NCI-H1417 (cell line): Measurements from ENCODE around the gene CBFA2T3.
A peak's percentile ranks its signal among the peaks of the same experiment; 100 is the strongest.
"Not testable (repeated sequence)": the region's sequence is repeated elsewhere in the genome, so short reads cannot be mapped to it uniquely, and the experiment has no call there.

Experiments
- DNase-seq, 3 experiments: peaks; one replicate each; lab custom pipeline; 2025; lab: John Stamatoyannopoulos, UW

Gene CBFA2T3

DNA sequence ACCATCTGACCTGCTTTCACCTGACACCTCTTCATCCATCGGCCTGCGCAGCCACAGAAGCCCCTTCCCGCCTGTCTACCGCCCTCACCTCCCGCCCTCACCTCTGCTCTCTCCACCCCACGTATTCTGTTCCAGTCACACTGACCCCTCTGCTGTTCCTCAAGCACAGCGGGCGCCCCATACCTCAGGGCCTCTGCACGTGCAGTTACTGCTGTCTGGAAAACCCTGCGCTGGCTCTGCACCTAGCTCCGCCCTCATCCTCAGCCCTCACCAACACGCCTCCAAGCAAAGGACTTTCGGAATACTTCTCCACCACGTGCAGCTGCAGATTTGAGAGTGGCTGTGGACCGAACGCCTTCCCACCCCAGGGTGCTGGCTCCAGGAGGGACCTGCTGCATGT lies 85.9 kb downstream of the CBFA2T3 start:
- no peak for DNase-seq

DNA sequence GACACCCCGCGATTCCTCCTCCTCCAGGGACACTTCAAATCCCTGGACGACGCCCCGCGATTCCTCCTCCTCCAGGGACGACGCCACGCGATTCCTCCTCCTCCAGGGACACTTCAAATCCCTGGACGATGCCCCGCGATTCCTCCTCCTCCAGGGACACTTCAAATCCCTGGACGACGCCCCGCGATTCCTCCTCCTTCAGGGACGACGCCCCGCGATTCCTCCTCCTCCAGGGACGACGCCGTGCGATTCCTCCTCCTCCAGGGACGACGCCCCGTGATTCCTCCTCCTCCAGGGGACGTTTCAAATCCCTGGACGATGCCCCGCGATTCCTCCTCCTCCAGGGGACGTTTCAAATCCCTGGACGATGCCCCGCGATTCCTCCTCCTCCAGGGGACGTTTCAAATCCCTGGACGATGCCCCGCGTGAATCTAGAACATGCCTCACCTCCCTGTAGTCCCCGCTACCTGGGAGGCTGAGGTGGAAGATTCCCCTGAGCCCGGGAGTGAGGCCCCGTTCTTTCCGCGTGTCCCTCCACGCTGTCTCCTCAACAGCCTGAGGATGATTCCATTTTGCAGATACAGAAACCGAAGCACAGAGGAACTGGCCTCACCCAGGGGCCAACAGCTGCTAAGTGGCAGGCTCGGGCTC lies 87.2 kb downstream of the CBFA2T3 start:
- DNase-seq, result not testable (repeated sequence)

DNA sequence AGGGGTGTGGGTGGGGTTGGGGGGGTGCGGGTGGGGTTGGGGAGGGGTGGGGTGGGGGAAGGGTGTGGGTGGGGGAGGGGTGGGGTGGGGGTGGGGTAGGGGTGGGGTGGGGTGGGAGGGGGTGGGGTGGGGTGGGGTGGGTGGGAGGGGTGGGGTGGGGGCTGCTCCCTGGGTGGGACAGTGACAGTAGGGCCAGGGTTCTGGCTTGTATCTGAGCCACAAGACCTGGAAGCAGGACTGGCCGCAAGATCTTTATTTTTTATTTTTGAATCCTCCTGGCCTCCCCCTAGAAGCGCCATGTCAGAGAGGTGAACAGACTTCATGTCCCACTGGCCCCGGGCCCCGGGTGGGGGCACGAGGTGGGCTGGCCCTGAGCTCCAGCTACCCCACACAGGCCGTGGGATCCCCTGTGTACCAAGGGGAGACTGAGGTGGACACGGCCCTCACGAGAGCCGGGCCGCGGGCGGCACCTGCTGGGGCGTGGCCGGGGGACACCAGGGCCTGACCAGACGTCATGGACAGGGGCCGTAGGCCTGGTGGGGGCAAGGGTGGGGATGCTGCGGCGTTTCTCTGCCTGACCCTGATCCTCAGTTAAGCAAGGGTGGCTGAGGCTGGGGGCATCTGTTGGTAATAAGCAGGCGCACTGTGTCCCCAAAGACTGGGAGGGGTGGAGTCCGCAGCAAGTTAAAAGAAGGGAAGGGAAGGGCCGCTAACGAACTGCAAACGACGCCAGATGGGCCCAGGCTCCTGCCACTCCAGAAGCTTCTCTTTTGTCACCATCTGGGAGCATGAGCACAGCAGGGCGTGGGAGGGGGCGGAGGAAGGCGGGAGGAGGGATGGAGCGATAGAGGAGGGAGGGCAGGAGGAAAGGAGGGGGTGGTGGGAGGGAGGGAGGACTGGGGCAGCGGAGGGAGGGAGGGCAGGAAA lies 88.3 kb downstream of the CBFA2T3 start:
- no peak for DNase-seq

DNA sequence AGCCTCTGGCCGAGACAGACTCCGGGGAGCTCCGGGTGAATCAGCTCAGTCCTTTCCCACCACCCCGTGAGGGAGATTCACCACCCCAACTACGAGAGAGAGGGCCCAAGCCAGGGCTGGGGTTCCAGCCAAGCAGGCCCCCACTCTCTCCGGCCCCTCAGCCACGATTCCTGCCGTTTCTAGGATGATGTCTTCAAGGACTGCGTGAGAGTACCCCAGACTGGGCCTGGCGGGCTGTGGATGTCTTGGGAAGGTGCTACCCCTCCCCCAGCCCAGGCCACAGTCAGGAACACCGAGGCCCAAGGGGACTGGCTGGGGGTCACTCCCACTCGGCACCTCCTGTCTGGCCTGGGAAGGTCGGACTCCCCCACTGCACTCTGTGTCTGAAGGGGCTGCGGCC lies 89.0 kb downstream of the CBFA2T3 start:
- DNase-seq, result no peak

DNA sequence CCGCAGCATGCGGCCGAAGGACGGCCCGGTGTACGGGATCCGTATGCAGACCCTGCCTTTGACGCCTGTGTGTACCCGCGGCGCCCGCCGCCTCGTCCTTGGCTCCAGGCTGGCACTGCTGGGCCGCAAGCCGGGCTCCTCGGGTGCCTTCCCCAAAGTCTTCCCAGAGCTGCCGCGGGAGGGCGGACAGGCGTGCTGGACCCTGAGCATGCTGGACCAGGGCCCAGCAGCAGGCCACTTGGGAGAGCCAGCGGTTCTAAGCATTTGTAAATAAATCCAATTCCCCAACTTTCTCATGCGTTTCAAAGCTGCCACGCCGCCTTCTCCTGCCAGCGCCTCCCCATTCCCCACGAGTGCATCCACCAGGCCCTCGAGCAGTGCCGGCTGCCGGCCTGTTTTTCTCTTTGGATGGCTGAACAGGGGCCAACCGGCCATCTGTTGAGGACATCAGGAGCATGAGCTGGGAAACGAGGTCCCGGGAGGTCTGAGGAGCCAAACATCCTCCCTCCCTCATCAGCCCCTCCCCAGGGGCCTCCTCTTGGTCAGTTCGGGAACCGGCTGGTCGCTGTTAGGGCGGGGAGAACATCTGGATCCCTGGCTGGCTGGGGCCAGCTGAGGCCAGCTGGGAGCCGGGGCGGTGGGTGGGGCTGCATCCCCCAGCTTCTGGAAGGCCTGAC lies 90.0 kb downstream of the CBFA2T3 start:
- DNase-seq, result no peak

DNA sequence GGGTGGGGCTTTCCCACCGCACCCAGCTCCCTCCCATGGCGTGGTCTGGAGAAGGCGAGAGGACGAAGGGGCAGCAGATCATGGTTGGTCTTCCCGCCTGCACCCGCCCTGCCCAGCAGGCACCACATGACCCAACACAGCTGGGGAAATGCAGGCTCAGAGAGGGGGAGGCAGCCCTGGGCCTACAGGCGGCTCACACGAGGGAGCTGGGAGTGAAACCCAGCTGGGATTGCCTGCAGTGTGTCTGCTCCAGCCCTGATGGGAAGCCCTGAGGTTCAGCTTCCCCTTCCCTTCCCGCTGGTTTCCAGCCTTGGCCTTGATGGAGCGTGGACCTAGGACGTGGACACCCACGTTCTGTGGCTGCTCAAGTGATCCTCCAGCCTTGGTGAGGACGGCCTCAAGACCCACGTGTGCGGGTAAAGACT lies 90.6 kb downstream of the CBFA2T3 start:
- no peak for DNase-seq

DNA sequence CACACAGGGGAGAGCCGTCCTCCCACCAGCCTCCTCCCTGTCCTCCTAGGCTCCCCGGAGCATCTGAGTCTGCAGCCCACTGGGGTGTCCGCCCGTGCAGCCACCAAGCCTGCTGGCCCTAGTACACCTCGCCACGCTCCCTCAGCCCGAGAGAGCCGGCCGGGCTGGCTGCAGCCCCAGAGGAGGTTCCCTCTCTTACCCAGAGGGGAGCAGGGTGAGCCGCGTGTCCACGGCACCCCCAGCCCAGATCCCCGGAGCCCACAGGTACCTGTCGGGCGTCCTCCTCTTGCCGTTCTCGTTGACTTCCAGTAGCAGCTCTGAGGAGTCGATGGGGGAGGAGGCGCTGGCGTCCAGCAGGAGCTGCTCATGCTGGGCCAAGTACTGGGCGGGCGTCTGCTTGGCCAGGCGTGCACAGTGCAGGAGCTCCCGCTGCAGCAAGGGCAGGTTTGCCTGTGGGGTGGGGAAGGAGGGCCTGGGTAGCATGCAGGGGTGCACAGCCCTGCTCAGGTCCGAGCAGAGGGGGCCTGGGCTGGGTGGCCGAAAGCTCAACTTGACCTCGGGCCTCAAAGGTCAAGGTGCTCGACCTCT lies 91.2 kb downstream of the CBFA2T3 start:
- no peak for DNase-seq

DNA sequence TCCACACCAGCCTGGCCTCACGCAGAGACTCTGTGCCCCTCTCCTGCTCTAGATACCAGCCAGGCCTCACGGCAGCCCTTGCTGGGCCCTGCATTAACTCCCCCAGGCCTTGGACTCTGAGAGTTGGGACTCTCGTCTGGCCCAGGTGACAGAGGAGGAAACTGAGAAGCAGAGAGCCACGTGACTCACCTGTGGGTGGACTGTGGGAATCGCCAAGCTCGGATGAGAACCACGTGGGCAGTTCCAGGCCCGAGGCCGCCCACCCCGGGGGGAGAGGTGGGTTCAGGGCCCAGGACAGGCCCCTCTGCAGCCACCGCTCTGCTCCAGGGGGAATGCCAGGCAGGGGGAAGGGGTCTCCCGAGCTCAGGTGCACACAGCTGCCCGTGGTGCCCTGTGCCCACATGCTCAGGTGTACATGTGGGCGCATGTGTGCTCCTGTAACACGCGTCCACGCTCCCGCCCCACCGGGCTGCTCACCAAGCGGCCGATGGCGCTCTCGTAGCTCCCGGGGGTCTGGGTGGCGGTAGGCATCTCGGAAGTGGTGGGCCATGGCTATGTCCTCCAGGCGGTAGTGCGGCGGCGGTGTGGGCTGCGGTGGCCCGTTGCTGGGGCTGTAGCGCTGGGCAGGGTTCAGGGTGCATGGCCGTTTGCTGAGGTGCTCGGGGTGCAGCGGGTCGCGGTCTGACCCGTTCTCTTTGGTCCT lies 92.3 kb downstream of the CBFA2T3 start:
- no peak for DNase-seq

DNA sequence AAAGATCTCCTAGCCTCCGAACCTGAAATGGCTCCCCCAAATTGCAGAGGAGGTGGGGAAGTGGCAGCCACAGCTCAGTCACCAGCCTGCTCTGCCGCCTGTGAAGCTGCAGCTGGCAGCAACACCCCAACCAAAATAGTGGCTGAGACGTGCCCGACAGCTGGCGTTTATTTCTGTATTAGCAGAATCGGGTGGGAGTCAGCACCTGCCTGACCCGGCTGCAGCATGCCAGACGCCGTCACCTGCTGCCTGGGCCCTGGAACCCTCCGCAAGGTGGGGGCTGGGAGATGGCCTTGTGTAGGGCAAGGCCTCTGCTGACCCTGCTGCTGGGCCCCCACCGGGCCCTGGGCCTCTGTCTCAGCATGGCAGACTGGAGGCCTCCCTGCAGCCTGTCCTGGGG lies 93.1 kb downstream of the CBFA2T3 start:
- DNase-seq, result peak in 1 of 3 experiments; percentile 31

DNA sequence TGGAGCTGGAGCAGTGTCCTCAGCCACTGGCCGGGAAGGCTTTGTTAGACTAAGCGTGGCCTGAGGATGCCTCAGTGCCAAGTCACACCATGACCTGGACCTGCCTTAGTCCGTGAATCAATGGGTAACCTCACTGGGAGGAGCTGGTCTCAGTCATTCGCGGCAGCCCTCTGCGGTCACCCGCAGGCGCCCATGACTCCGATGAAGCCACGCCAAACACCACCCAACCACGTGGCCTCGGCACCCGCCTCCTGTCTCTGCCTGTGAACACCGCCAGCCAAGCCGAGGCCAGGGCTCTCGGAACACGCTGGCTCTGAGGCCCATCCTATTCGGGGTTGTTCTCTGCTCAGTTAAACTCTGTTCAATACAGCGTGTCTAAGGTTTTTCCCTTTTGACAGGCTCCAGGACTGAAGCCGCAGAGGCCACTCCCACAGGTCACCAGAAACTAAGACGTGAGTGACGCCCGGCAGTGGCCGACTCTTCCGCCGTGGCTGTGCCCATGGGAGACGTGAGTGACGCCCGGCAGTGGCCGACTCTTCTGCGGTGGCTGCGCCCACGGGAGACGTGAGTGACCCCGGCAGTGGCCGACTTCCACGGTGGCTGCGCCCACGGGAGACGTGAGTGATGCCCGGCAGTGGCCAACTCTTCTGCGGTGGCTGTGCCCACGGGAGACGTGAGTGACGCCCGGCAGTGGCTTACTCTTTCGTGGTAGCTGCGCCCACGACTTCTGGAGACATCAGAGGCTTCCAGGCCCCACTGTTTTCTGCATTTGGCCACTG lies 93.7 kb downstream of the CBFA2T3 start:
- no peak for DNase-seq

DNA sequence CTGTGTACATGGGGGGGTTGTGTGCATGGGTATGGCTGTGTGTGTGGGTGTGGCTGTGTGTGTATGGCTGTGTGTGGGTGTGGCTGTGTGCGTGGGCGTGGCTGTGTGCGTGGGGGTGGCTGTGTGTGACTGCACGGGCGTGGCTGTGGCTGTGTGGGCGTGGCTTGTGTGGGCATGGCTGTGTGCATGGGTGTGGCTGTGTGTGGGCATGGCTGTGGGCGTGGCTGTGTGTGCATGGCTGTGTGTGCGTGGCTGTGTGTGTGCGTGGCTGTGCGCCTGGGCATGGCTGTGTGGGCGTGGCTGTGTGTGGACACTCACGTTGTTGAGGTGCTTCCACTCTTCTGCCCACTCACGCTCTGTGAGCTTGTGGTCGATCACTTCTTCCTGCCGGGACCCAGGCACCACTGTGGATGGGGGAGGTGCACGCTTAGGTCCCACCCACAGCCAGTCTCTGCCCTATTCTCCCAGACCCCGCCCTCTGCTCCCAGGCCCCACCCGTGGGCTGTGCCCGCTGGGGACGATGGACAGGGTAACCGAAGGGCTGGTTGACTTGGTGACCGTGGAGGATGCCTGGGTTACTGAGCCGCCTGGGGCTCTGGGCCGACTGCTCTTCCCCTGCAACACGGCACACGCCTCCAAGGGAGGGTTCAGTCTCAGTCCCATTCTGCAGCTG lies 94.5 kb downstream of the CBFA2T3 start:
- DNase-seq, result no peak

DNA sequence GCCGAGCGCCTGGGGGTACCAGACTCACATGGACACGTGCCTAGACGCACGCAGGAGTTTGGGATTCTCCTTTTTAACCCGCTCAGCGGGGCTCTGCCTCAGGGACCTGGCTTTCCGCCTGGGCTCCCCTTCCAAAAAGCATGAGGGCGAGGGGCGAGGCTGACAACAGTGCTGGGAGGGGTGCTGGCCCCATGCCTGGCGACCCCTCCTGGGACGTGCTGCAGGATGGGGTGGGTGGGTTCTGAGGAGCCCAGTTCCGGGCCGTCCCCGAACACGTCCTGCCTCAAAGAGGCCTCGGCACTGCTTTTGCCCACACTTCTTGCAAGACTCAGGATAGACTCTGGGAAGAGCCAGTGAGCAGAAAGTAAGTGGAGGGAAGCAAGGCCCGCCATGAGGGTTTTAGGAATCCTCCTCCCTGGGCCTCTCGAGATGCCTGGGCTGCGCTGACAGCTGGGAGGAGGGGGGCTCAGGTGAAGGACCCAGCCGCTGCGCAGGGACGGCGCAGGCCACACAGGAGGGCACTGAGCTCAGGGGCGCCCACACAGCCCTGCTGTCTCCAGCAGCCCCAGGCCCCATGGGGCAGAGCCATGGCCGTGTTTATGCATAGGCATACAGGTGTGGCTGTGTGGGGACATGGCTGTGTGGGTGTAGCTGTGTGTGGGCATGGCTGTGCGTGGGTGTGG lies 95.2 kb downstream of the CBFA2T3 start:
- no peak for DNase-seq

DNA sequence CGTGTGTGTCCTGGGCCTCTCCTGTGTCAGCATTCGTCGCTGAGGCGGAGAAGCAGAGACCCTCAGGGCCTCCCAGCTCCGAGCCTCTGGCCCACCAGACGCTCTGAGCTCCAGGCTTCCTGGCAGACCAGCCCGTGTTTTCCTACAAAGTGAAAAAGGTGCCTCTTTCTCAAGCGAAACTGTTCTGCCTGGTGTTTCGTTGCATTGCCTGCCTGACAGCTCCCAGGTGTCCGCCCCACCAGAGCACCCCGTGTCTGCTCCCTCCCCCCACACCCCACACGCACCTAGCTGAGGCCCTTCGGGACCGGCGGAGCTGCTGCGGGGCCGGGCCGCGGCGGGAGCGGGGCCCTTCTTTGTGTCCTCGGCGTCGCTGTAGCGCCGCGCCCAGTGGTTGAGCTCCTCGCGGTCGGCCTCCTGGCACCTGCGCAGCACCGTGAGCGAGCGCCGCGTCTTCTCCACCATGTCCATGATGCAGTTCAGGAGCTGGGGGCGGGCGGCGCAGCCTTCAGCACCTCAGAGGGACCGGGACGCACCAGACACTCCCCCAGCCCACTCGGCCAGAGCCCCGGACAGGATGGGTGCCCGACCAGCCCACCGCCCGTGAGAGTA lies 95.9 kb downstream of the CBFA2T3 start:
- no peak for DNase-seq

DNA sequence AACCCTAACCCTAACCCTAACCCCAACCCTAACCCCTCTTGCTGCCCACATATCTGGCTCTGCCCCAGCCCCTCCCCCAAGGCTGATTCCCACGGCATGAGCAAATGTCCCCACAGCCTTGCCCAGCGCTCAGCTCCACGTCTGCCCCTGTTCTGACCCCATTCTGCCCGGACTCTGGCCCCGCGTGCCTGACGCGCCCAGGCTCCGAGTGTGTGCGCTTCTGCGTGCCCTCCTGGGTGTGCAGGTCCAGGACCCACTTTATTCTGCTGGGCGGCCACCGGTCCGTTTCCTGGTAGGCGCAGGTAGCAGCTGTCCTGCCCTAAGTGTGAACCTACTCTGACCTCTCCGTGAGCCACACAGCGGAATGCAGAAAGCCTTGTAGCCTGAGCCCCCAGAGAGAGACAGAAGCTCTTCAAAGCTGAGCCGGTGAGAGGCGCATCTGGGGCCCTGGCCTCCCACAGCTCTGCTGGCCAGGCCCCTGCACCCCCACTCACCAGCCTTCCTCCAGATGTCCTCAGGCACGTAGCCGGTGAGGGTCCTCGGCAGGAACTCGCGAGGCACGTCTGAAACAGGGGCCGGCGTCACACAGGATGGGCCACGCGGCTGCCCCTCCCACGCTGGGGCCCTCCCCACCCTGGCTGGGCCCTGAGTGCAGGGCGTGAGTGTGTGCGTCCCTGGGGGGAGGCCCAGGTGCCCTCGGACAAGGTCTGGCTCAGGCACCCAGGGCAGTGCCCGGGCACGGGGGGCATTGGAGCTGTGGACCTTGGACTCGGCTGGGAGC lies 96.6 kb downstream of the CBFA2T3 start:
- DNase-seq, result no peak

DNA sequence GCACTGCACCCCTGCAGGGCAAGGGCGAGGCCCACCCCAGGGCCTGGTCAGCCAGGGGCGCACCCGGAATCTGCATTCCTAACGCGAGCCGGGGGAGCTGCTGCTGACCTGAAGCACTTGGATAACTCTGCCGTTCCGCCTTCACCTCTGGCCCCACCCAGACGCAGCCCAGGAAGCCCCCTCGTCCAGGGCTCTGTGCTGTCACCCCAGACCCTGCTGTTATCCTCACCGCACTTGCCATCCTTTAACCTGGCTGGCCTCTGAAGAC lies 97.3 kb downstream of the CBFA2T3 start:
- DNase-seq, result no peak

DNA sequence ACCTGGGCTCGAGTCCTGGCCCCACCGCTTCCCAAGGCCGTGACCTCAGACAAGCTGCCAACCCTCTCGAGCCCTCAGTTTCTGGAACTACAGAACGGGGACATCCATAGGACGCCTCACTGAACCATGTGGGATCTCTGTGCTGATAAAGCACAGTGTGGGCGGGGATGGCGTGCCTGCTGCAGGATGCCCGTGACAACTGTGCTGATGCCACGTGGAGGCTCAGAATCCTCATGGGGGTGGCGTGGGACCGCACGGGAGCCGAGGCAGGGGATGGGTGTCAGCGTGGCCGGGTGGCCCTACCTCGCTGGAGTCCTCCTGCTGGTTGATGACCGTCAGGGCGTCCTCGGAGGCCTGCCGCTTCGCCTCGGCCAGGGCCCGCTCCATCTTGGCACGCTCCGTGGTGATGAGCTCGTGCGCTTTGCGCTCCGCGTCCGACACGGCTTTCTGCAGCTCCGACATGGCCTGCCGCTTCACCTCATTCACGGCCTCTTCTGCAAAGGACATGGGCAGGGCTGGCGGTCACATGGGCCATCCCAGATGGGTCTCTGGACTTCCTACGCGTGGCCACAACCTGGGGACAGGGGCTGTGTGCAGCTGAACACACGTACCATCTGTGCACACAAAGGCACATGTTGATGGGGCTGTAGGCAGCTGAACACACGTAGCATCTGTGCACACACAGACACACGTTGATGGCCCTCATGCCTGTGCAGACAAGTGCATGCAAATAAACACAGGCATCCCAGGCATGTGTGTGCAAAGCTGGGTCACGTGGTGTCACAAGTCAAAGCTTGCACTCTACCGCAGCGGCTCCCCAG lies 97.8 kb downstream of the CBFA2T3 start:
- DNase-seq, result no peak

DNA sequence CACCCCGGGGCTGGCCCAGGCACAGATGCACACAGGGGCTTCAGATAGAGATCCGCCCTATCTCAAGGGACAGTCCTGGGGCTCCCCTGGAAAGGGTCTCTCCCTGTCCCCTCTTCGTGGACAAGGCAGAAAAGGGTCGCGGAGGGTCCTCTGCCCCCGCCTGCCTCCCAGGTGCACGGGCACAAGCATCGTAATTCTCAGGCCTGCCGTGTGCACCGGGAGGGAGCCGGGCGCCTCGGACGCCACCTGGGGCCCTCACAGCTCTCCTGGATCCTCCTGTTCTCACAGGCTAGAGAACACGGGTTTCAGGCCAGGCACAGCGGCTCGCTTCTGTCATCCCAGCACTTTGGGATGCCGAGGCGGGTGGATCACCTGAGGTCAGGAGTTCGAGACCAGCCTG lies 98.7 kb downstream of the CBFA2T3 start:
- DNase-seq, result no peak
